Kidney (tissue), 14 donors: ENCODE measurements around the gene FAM89A. TPM values are rescaled to one million over a fixed set of nuclear protein-coding genes. Genes with fewer than 3 reads are reported as not detected.

Experiments
- DNase-seq, 5 donors: peaks; one replicate each; pipeline ENCODE4 v3.0.0-alpha.2; 2013 to 2020
- FAIRE-seq: peaks from 2 replicates; lab custom pipeline; 2012; peaks lifted over from hg19 to GRCh38; lab: Jason Lieb, UNC
- H3K27ac ChIP-seq, 2 donors: one replicate each; pipeline ENCODE4 v1.7.0; 2013; ENCODE audit warnings: low read depth in 2 of 2, low read length in 2 of 2, inconsistent platforms in 1 of 2
- H3K27me3 ChIP-seq: one replicate; pipeline ENCODE4 v1.7.1; 2013; ENCODE audit warnings: low read length, inconsistent platforms; ENCODE audit not compliant: control insufficient read depth, insufficient read depth
- H3K36me3 ChIP-seq, 3 donors: one replicate each; pipeline versions ENCODE4 v1.7.0 to v1.7.1; 2013; ENCODE audit warnings: low read length in 3 of 3, control low read depth in 1 of 3, inconsistent platforms in 1 of 3; ENCODE audit not compliant: insufficient read depth in 3 of 3, control insufficient read depth in 2 of 3
- H3K4me1 ChIP-seq, 3 donors: one replicate each; pipeline versions ENCODE4 v1.7.0 to v1.7.1; 2013; ENCODE audit warnings: low read length in 3 of 3, inconsistent platforms in 1 of 3, low read depth in 1 of 3; ENCODE audit not compliant: control insufficient read depth in 2 of 3, insufficient read depth in 2 of 3
- H3K4me3 ChIP-seq, 3 donors: one replicate each; pipeline versions ENCODE4 v1.7.0 to v1.8.1; 2013; ENCODE audit warnings: low read length in 3 of 3, control low read depth in 1 of 3, inconsistent platforms in 1 of 3
- H3K9ac ChIP-seq, 3 donors: one replicate each; pipeline versions ENCODE4 v1.7.0 to v1.7.1; 2013; ENCODE audit warnings: low read length in 3 of 3, control low read depth in 1 of 3, inconsistent platforms in 1 of 3
- H3K9me3 ChIP-seq, 3 donors: one replicate each; pipeline versions ENCODE4 v1.7.0 to v1.7.1; 2013; ENCODE audit warnings: low read length in 3 of 3, control low read depth in 1 of 3, inconsistent platforms in 1 of 3; ENCODE audit not compliant: control insufficient read depth in 2 of 3, insufficient read depth in 1 of 3
- CTCF ChIP-seq: IDR thresholded peaks from 3 replicates; pipeline ENCODE4 v1.5.1; 2012; ENCODE audit warnings: mild to moderate bottlenecking, moderate library complexity, borderline replicate concordance; ENCODE audit not compliant: insufficient read depth; ENCODE audit errors: extremely low read depth
- intact Hi-C: fragments of 100-400 bp; cut with DNase I; formaldehyde crosslinking; loops from one replicate; pipeline ENCODE4 v1.11.1; 2022
- polyA plus RNA-seq: library from polyadenylated mRNA; stranded (reverse); fragments of 350-450 nt; fragmentation: Illumina TruSeq; extraction: RNeasy Lipid Tissue Mini Kit (QIAGEN cat#74804); gene quantifications from one replicate; pipeline ENCODE4 v1.2.3, GENCODE V29; 2014; ENCODE audit warnings: low read depth, low replicate concordance; ENCODE audit not compliant: insufficient read depth
- total RNA-seq: library from RNA; stranded (reverse); fragmentation: NEBNext Ultra II Directional; extraction: Animal tissue kit (Norgen Biotek cat#: 25700); gene quantifications from one replicate; pipeline ENCODE4 v1.2.1, GENCODE V29; 2021
- donor health status: control.
- donor health status: control.
- donor health status: control.
- donor health status: control.
- donor health status: control.
- donor health status: DM: yes; HTN: yes; CAD: no.
- donor health status: Normal renal cell carcinoma (clear cell type).

The FAM89A gene
- total and polyA plus RNA-seq, 2 donors from 2014 or later = 14.9 to 19.9 TPM

GRCh38 chr1:230977761-230978490 lies 62.1 kb downstream of the FAM89A start:
- peak overlapping the region in 1 of 2 donors; percentile 15 for H3K27ac ChIP-seq
- intact Hi-C loops = no loop called here
- peaks cover 0 to 11% (median 5%) of the 10 kb centered on the region in 3 donors for H3K4me1 ChIP-seq
- H3K9ac ChIP-seq = peak overlapping the region in 2 of 3 donors; percentile 23 to 63
- no peaks in the 10 kb centered on the region for H3K36me3 ChIP-seq
- DNase-seq (peak; percentile 35 to 79 (median 53)), FAIRE-seq (no peak)
- H3K4me3 ChIP-seq = peak overlapping the region; percentile 9 to 98 (median 67)
- H3K9me3 ChIP-seq = no peaks in the 10 kb centered on the region
- TF ChIP-seq CTCF = no peak
- H3K27me3 ChIP-seq = no peaks in the 10 kb centered on the region

DNA sequence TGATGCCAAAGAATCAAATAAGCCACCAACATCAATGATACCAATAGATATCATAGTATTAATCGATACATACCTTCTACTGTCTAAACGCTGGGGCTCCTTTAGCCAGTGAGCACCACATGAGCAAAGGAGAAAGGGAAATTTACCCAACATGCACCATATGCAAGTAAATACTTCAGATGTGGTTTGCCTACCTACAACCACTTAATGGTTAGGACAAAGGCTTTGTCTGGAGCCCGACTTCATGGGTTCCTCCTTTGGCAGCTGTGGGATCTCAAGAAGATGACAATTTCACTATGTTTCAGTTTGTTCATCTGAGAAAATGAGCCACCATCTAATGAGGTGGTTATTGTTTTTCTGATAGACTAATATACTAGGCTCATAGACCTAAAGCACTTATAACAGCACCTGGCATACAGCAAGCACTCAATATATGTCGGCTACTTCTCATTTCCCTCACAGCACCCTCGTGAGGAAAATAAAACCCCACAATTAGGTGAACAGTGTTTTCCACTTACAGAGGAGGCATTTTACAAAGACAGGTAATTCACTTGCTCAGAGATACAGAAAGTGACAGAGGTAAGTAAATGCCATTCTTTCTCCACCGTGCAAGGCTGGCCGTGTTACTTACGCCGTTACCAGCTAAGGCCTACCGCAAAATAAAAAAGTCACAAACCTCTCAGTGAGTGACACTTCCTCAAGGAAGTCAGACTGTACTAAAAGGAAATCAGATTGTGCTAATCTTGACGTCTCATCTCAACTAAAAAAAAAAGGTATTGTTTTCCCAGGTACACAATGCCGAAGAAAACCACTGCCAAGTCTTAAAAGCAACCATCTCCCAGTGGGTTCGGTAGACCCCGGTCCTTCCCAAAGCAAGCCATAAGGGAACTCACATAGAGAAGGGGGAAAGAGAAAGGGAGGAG lies 63.0 kb downstream of the FAM89A start:
- peak overlapping the region in 1 of 2 donors; percentile 15 for H3K27ac ChIP-seq
- FAIRE-seq (no peak), DNase-seq (no peak)
- no peaks in the 10 kb centered on the region for H3K36me3 ChIP-seq
- H3K4me3 ChIP-seq = peak overlapping the region in 2 of 3 donors; percentile 67 to 98
- no peak for TF ChIP-seq CTCF
- peak overlapping the region in 2 of 3 donors; percentile 23 to 63 for H3K9ac ChIP-seq
- H3K27me3 ChIP-seq = no peaks in the 10 kb centered on the region
- H3K9me3 ChIP-seq = no peaks in the 10 kb centered on the region
- intact Hi-C loops = no loop called here
- peaks cover 0 to 11% (median 5%) of the 10 kb centered on the region in 3 donors for H3K4me1 ChIP-seq

DNA sequence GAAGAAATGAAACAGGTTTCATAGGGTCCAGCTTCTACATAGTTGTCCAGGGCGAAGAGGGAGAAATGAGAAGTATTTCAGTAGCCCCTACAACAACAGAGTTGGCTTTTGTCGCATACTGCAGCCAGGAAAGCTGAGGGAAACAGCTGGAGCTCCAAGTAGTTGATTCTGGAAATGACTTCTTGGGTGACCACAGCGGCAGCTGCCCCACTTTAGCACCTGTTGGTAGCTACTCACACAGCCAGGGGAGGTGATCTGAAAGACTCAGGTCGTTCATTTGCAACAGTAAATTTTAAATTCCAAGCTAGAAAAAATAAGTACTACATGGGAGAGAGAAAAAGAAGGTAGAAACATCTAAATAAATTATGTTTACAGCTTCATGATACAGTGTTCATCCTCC lies 63.7 kb downstream of the FAM89A start:
- H3K36me3 ChIP-seq = no peaks in the 10 kb centered on the region
- intact Hi-C loops = no loop called here
- H3K4me1 ChIP-seq = peaks cover 0 to 11% (median 5%) of the 10 kb centered on the region in 3 donors
- H3K4me3 ChIP-seq = no peak overlapping the region
- H3K27ac ChIP-seq = no peak overlapping the region
- H3K9me3 ChIP-seq = no peaks in the 10 kb centered on the region
- DNase-seq (no peak), FAIRE-seq (no peak)
- H3K27me3 ChIP-seq = no peaks in the 10 kb centered on the region
- no peak overlapping the region for H3K9ac ChIP-seq
- no peak for TF ChIP-seq CTCF
